ENCODE data around the gene VSIG10.

GRCh38 chr12:118151755-118152154 lies 47.9 kb upstream of the VSIG10 start:
- no peak for TF ChIP-seq TEAD4 (IDR thresholded peaks at IDR 0.05)
- TF ChIP-seq RAD21 (IDR thresholded peaks at IDR 0.05; ENCODE audit: low read depth): no peak
- no peak for TF ChIP-seq TAF1 (IDR thresholded peaks at IDR 0.05; ENCODE audit: low read depth)
- no peak for TF ChIP-seq ZBTB7A (IDR thresholded peaks at IDR 0.05; ENCODE audit: low read depth)
- TF ChIP-seq CREB1 (IDR thresholded peaks at IDR 0.05; ENCODE audit: low read depth): no peak
- no peak for TF ChIP-seq FOXM1 (IDR thresholded peaks at IDR 0.05; ENCODE audit: borderline replicate concordance, low read depth)
- no peak for TF ChIP-seq USF1 (IDR thresholded peaks at IDR 0.05)
- no peak for TF ChIP-seq EGR1 (IDR thresholded peaks at IDR 0.05)
- TF ChIP-seq REST (IDR thresholded peaks at IDR 0.05; ENCODE audit: low read depth): no peak
- TF ChIP-seq TCF12 (IDR thresholded peaks at IDR 0.05; ENCODE audit: low read depth): no peak
- no peak for TF ChIP-seq MAX (IDR thresholded peaks at IDR 0.05)
- no peak for TF ChIP-seq EP300 (IDR thresholded peaks at IDR 0.05; ENCODE audit: borderline replicate concordance)
- no peak for TF ChIP-seq YY1 (IDR thresholded peaks at IDR 0.05; ENCODE audit: low read depth)

Measured in Ishikawa (cell line).